HG03457 (cell line): ENCODE measurements around the gene ALG12.

Source experiments
- ATAC-seq: cut with Tn5 transposase; IDR thresholded peaks from one replicate; pipeline ENCODE4 v1.9.1; 2021; ENCODE audit warnings: moderate number of reproducible peaks; ENCODE audit not compliant: unreplicated experiment

ALG12 gene

GRCh38 chr22:49958366-49958921 is 40.2 kb upstream of the ALG12 start:
- no peak for ATAC-seq

DNA sequence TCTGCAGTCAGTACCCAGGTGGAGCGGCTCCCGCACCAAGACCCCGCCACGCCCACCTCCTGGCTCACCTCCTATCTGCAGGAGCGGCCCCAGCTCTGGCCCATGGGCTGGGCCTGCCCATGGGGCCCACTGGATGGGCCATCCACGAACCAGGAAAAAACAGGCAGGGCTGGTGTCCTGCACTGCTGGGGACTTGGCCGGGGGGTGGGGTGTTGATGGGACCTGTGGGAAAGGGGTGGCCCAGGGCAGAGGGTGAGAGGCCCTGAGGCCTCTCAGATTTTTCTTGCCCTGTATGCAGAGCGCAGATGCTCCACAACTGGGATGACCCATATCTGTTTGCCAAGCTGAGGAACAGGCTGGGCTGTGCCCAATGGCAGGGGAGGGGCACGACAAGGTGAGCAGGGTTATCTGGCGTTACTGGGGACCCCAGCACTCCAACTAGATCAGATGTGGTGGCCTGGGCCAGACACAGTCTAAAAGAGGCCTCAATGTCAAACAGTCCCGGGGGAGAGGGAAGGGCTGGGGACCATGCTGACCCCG is 39.7 kb upstream of the ALG12 start:
- ATAC-seq: no peak

DNA sequence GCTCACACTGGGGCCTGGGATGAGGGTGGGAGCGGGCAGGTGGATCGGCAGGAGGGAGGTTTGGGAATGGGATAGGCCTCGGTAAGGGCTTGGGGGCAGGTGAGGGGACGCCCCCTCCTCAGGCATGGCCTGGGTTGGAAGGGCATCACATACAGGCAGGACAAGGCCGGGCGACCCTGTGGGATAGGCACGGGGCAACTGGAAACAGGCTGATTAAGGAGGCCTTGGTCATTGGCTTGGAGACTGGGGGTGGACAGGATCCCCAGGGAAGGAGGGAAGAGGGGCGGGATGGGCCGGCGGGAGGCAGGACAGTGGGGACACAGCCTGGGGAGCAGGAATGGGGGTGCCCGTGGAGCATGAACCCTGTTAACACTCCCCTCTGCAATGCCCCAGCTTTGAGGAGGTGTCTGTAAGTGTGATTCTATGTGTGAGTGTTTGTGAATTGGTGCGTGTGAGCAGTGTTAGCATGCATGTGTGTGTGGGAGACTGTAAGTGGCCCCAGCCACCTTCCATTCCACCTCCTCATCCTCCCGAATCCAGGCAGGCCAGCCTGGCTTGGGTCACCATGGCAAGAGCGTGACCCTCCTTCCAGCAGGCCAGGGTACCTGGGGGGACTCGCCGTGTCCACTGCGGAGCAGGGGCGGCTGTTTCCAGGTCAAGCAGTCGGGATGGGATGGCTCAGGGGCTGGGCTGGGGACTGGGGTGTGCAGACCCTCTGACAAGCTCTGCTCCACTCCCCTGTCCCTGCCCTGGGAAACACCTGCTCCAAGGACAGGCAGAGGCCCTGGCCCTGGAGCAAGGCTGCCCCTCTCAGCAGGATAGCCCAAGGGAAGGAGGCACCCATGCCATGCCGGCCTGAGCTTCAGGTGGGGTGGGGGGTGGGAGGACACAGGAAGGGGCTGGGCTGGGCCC is 38.9 kb upstream of the ALG12 start:
- no peak for ATAC-seq

DNA sequence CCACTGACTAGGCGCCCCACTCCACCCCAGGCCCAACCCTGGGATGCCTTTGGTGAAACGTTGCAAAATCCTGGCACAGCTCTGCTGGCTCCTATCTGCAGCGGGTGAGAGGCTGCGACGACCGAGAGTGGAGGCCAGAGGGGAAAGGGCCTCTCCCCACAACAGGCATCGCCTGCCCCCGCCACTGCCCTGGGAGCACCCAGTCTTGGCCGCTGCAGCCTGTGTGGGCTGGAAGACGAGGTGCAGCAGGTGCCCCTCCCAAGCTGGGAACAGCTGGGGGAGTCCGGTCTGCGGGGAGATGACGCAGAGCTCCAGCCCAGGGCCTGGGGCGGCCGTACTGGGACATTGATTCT is 38.2 kb upstream of the ALG12 start:
- ATAC-seq: no peak

DNA sequence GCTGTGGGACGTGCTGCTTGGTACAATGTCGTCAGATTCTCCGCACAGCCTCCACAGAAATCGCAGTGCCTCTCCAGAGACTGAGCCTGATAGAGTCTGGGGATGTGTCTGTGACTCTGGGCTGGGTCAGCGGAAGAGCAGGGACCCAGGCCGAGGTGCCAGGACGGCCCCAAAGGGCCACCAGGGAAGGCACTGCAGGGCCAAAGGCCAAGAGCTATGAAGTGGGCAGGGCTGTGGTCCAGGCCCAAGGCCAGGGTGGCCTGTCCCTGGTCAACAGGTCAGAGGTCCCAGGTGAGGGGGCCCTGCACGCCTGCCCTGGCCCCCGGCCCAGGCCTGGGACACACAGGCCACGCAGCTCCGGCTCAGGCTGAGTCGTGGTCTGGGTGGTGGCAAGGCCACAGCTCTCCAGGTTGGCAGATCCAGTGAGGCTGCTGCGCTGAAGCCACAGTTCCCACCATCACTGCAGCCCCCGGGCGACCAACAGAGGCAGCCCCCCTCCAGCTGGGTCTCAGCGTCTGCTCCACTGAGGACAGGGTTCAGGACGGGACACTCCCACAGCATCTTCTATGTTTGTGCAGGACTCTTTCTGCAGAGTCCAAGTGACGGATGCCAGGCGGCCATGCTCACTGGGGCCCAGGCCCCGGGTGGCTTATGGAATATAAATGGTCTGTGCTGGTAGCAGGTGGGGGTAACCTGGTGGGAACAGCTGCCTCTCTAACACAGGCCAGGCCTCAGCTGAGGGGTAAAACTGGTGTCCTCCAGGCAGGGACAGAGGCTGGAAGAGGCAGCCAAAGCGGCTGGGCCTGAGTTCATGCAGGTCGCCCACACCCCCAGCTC is 37.6 kb upstream of the ALG12 start:
- ATAC-seq: no peak

DNA sequence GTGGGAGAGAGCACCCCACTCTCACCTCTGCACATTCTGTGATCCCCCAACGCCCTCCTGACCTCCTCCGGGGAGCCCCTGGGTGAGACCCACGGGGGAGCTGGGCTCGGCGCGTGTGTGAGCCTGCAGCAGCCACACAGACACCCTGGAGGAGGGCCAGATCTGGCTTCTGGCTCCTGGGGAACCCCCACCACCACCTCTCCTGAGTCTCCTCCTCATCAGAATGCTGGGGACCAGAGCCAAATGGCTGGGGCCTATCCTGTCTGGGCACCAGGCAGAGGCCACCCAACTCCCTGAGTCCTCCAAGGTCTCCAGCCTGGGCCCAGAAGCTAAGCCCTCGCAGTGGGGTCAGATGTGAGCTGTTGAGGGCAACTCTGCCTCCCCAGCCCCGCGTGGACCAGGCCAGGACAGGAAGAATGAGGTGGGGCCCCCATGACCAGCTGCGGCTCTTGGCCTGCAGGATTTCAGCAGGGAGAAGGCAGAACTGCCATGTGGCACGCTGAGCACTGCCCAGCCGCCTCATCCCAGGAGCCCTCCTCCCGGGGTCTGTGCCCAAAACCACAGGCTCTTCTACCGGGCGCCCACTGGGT is 36.8 kb upstream of the ALG12 start:
- ATAC-seq: no peak

DNA sequence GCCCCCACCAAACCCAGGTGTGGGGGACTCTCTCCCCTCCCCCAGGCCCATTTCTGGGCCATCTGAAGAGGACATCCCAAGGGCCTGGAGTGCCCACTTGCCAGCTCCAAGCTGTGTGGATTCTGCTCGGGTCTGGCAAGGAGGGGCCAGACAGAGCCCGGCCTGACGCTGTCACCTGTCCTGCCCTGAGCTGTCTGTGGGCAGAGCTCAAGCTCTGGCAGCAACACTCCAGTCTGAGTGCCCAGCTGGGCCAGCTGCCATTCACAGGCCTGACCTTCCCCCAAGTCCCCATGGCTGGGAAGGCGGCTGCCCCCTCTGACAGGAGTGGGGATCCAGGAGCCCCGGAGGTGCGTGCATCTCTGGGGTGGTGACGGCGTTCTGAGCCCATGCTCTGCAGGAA is 36.1 kb upstream of the ALG12 start:
- ATAC-seq: no peak

DNA sequence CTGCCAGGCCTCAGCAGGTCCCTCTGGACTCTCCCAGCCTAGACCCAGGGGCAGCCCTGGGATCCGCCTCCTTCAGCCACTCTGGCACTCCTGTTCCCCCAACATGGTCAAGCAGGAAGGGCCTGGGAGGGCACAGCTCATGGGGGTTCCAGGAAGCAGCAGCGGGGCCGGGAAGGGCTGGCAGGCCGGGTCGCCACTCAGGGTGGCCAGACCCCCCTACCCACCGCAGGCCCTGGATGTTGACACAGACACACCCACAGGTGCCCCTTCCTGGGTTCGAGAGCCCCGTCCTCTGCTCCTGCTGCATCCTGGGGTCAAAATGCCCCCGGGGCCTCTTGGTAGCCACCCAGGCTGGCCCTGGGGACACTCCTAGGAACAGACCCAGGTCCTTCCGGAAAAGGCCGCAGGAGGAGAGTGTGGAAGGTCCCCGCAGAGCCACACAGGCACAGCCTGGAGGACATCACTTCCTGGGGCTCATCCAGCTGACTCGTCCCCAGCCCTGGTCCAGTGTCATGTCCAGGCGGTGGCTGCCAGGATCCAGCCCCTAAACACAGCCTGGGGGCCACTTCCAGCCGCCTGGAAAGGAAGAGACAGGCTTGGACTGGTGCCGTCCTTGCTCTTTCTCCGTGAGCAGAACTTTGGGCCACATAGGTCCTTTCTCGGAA is 35.6 kb upstream of the ALG12 start:
- no peak for ATAC-seq

- no peak for ATAC-seq
Observed at GRCh38 chr22:49953027-49953679, 34.9 kb upstream of the ALG12 start.

DNA sequence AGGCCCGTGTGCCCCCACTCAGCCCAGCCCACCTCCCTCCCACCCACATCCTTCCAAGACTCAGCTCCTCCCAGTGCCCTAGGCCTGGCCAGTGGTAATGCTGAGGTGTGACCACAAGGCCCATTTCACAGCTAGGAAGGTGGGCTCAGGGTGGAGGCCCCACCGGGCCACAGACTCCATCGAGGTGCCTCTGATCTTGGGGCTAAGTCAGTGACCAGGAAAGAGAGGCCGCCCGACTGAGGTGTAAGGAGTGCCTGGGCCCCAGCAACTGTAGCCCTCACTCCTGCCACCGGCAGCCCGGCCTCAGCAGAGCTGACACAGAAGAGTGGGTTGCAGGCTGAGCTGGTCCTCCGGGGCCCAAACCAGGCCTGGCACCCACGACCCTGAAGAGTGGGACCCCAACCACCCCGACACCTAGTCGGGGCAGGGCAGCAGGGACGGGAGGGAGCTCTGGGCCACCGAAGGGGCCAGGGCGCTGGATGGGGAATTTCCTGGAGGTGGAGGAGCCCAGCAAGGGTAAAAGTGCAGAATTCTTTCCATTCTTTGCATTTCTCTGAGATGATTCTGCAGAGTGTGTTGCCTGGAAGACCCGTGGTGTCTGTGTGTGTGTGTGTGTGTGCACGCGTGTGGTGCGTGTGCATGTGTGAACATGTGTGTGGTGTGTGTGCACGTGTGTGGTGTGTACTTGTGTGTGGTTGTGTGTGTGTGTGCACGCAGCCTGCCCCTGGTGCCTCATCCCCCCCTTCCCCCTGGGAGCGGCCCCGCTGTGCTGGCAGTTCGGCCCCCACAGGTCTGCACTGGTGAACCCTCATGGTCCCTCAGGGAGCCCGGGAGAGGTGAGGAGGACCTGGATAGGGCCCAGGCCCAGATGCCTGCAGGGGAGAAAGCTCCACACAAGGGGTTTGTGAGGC is 34.0 kb upstream of the ALG12 start:
- no peak for ATAC-seq

GRCh38 chr22:49951678-49951985 is 33.4 kb upstream of the ALG12 start:
- no peak for ATAC-seq

GRCh38 chr22:49951000-49951677 is 32.9 kb upstream of the ALG12 start:
- no peak for ATAC-seq

GRCh38 chr22:49950396-49950994 is 32.3 kb upstream of the ALG12 start:
- no peak for ATAC-seq

GRCh38 chr22:49949914-49950292 is 31.7 kb upstream of the ALG12 start:
- no peak for ATAC-seq

- no peak for ATAC-seq
Observed at GRCh38 chr22:49948958-49949913, 31.0 kb upstream of the ALG12 start.

DNA sequence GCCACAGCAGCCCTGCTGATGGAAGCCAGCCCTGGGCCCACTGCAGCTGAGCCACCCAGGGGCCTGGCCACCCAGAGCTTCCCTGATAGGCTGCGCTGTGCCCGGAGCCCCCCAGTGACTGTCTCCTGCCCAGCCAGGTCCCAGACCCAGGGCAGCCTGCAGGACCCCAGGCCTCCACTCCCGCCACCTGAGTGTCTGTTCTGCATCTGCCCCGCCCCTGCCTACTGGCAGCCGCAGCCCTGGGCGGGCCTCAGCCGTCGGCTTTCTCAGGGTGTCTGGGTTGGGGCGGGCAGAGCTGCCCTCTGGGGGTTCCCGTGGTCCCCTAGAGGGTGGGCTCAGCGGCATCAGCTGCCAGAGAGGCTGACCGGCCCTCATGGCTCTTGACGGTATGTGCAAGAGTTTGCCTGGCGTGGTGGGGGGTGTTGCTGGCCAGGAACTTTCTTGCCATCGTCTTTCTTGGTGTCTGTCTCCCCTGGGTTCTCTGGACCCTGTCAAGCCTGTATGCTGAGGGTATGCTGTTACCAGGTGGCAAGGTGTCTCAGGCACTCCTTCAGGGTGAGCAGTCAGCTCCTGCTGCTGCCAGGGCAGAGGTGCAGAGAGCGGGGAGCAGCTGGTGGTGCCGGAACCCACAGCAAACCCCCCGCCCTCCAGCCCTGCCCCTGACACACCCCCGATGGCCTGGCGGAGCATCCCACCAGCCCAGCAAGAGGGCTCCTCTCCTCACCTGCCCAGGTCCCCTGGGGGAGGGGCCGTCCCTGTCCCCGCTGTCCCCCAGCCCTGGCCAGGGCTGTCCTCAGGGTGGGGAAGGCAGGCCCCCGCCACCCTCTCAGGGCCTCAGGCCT is 30.1 kb upstream of the ALG12 start:
- ATAC-seq: no peak
